A204.1 (cell line): ENCODE results near the gene HTT-AS.
"Not testable (repeated sequence)": the region's sequence is repeated elsewhere in the genome, so short reads cannot be mapped to it uniquely, and the experiment has no call there.

Experiments
- FAIRE-seq: peaks from 2 replicates; lab custom pipeline; 2012; peaks lifted over from hg19 to GRCh38; lab: Jason Lieb, UNC

HTT-AS gene

GRCh38 chr4:3051141-3051897, 23.0 kb downstream of the HTT-AS start:
- FAIRE-seq, result not testable (repeated sequence)

GRCh38 chr4:3047464-3048286, 26.7 kb downstream of the HTT-AS start:
- FAIRE-seq, result no peak

GRCh38 chr4:3046623-3047022, 27.7 kb downstream of the HTT-AS start:
- FAIRE-seq, result no peak

- FAIRE-seq, result no peak
Observed at GRCh38 chr4:3046162-3046561, 28.2 kb downstream of the HTT-AS start.

- no peak for FAIRE-seq
Observed at GRCh38 chr4:3044870-3045819, 29.2 kb downstream of the HTT-AS start.

GRCh38 chr4:3043282-3044020, 30.9 kb downstream of the HTT-AS start:
- FAIRE-seq, result no peak

DNA sequence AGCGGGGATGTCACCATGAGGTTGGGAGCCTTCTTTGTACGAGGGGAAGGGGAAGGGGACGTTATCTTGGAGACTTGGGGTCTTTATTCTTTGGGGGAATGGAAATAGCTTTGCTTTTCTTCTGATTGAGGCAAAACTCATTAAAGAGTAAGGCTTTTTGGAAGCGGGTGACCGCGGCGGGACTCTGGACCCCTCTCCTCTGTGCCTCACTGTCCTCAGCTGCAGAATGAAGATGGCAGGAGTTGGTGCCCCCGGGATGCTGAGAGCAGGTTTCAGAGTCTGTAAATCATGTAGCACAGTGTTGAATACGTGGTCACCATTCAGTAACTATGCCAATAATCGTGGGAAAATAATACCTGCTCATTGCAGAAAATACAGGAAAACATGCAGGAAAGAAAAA, 32.1 kb downstream of the HTT-AS start:
- FAIRE-seq, result no peak

- no peak for FAIRE-seq
Observed at GRCh38 chr4:3041192-3042142, 32.9 kb downstream of the HTT-AS start.

GRCh38 chr4:3040452-3041191, 33.7 kb downstream of the HTT-AS start:
- FAIRE-seq, result no peak

DNA sequence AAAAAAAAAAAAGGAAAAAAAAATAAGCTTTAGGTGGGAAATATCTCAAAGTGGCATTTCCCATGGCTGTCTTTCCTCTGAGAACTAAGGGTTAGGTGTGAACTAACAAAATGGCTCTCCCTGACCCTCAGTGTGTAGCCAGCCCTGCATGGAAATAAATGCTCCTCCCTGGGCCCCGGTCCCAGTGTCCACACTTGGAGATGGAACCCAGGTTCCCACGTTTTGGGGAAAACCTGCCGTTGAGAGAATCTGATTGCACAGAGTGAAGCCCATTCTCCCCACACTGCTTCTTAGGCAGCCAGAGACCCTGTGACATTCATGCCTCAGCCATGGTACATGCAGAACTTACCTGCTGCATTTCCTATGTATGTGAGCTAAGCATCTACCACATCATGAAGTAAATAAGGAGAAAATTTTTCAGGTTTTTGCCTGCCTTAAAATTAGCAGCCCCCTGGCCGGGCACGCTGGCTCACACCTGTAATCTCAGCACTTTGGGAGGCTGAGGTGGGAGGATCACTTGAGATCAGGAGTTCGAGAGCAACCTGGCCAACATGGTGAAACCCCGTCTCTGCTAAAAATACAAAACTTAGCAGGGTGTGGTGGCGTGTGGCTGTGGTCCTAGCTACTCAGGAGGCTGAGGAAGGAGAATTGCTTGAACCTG, 34.5 kb downstream of the HTT-AS start:
- FAIRE-seq, result no peak

GRCh38 chr4:3037957-3038461, 36.3 kb downstream of the HTT-AS start:
- no peak for FAIRE-seq

GRCh38 chr4:3036131-3036952, 38.0 kb downstream of the HTT-AS start:
- no peak for FAIRE-seq

DNA sequence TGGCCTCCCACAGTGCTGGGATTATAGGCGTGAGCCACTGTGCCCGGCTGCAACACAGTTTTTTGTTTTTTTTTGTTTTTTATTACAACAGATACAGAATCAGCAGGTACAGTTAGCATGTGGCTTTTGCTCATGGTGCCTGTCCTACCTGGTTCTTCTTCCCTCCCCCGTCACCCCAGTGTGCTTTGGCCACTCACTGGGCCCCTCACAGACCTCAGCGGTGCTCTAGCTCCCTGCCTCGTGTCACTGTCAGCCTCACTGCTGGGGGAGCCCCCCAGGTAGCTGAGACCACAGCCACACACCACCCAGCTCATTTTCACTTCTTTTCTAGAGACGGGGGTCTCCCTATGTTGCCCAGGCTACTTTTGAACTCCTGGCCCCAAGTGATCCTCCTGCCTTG, 38.7 kb downstream of the HTT-AS start:
- FAIRE-seq, result no peak

DNA sequence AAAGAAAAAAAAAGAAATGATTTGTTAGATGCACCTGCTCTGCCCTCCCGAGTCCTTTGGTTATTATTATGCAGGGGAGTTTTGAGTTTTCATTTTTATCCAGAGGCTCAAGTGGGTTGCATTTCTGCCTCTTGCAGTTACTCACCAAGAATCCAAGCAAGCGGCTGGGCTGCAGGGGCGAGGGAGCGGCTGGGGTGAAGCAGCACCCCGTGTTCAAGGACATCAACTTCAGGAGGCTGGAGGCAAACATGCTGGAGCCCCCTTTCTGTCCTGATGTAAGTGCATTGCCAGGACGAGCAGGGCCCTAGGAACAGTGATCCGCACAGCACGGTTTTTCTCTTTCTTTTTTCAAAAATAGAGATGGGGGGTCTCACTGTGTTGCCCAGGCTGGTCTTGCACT, 39.1 kb downstream of the HTT-AS start:
- FAIRE-seq, result no peak

DNA sequence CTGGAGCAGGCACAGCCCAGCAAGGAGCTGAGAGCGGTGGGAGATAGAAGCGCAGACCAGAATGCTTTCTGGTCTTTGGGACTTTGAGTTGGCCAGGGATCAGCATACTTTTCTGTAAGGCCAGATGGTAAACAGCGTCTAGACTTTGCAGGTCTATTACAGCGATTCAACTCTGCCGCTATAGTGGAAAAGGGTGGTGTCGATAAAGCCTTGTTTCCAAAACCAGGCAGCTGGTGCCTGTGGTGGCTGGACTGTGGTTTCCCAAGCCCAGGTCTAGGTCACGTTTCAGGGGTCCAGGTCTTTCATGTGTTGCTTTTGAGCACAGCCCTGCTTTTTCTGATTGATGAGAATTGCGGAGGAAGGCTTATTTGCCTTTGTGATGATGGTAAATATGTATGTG, 40.1 kb downstream of the HTT-AS start:
- no peak for FAIRE-seq

DNA sequence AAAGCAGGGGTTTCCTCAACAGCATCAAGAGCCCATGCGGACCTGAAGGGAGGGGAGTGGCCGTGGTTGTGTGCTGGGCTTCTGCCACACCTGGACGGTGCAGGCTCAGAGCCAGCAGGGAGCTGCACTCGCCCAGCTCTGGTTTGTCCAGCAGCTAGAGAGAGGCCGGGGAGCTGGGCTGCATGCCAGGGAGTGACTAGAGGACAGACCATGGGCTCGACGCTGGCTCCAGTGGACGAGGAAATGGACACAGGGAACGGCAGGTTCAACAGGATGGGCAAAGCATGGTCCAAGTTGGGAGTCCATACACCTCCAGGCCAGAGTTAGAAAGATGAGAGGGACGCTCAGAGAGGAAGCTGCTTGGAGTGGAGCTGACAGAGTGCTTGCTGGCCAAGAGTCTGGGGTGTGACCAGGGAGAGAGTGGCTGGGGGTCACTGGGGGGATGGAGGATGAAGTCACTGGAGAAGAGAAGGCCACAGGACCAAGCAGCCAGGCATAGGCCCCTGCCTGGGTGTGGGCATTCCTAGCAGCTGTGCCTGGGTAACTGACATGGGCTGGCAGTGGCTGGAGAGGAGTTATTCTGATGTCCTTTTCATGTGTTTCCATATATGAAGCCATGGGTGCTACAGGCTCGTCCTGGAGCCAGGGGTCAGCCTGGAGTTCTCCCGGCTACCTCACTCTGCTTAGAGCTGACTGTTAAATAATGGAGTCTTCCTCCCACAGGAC, 42.8 kb downstream of the HTT-AS start:
- no peak for FAIRE-seq

DNA sequence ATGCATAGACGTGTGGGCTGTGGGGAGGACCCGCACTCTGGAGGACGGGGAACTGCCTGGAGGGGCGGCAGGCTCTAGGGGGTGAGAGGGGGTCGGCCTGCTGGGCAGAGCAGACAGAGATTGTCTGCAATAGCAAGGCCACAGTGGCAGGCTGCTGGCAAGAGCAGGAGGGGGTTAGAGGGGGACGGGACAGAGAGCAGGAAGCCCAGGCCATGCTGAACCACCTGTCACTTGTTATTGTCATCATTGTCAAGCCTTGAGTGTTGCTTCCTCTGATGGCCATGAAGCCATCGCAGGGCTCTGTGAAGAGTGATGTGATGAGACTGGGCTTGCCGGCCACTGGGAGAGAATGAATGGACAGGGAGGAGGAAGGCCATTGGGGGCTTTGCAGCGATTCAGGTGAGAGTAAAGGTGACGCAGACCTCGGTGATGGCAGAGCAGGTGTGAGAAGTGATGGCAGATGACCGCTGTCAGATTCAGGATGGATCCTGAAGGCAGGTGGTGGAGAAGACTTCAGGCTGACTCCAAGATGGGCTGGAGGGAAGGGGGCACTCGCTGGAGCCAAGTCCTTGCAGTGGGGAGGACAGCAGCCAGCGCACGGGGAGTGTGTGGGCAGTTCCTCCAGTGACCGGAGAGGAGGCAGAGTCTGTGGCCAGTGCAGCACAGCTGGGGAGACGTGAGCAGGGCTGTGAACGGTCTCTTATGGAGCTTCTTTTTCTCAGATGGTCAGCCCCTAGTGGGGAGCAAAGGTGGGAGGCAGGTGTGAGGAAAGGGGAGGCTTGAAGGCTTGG, 43.6 kb downstream of the HTT-AS start:
- FAIRE-seq, result no peak
